H1 (cell line): ENCODE results near the gene MSI2. TPM values are rescaled to one million over a fixed set of nuclear protein-coding genes. Genes with fewer than 3 reads are reported as not detected.

ENCODE experiments used
- BCL11A ChIP-seq, 2 experiments: IDR thresholded peaks; one replicate each; pipeline ENCODE4 v1.6.1; 2011; ENCODE audit warnings: low read depth in 2 of 2, low read length in 2 of 2, mild to moderate bottlenecking in 2 of 2
- RXRA ChIP-seq: IDR thresholded peaks from 2 replicates; pipeline ENCODE4 v1.6.1; 2011; ENCODE audit warnings: low read depth, mild to moderate bottlenecking, low read length, moderate library complexity; ENCODE audit not compliant: insufficient read depth
- SAP30 ChIP-seq: fragments of 300-600 bp; sonication (generic); IDR thresholded peaks from 2 replicates; pipeline ENCODE4 v1.7.1; 2012; ENCODE audit warnings: low read length, moderate library complexity, mild to moderate bottlenecking, inconsistent platforms; ENCODE audit not compliant: insufficient read depth, insufficient replicate concordance
- TBP ChIP-seq: IDR thresholded peaks from 2 replicates; pipeline ENCODE4 v1.6.1; 2011; ENCODE audit warnings: low read depth, low read length, improper control_type of control experiment
- TCF12 ChIP-seq: IDR thresholded peaks from 2 replicates; pipeline ENCODE4 v1.6.1; 2011; ENCODE audit warnings: low read depth, mild to moderate bottlenecking, low read length
- polyA plus RNA-seq, 7 experiments: library from polyadenylated mRNA; depleted of rRNA in 3 of 7; stranded (reverse) in 5 of 7; unstranded in 2 of 7; fragments of >200 nt in 5 of 7; fragments of 200-250 nt in 2 of 7; gene quantifications; 1 replicate in 5 of 7; 2 replicates in 1 of 7; 4 replicates in 1 of 7; pipeline versions ENCODE4 v1.2.1 to v1.2.3, GENCODE V29; 2011 to 2013; ENCODE audit warnings: missing spikeins in 2 of 7, mixed read lengths in 2 of 7
- total RNA-seq: library from RNA; stranded (reverse); fragmentation: NEBNext Ultra II Directional; extraction: Animal tissue kit (Norgen Biotek cat#: 25700); gene quantifications from 2 replicates; pipeline ENCODE4 v1.2.1, GENCODE V29; 2021

Gene MSI2
- total and polyA plus RNA-seq, 2 of the 8 experiments (the other 6 are each of a cell fraction or from before 2014, with no cell fraction given) = 36.7 to 80.6 TPM

GRCh38 chr17:57537524-57538410 is 281.4 kb downstream of the MSI2 start (continued):
- TF ChIP-seq SAP30 (no peak), RXRA (no peak), TBP (no peak), TCF12 (no peak), BCL11A (IDR thresholded peaks at IDR 0.05; ENCODE audit: low read depth in 2 of 2, low read length in 2 of 2) (no peak)
